ENCODE results near the gene EPB41L3.

- TF ChIP-seq CTCF (IDR thresholded peaks at IDR 0.05 in 8 of 11, conservative IDR thresholded peaks at IDR 0.05 in 3 of 11) (no peak), POLR2AphosphoS5 (IDR thresholded peaks at IDR 0.05) (no peak)
Observed at GRCh38 chr18:5484526-5484925, 59.3 kb downstream of the EPB41L3 start.

Measured in spleen (tissue), 7 donors.